SK-N-MC (cell line): ENCODE results near the gene DPF3.
"Not testable (repeated sequence)": the region's sequence is repeated elsewhere in the genome, so short reads cannot be mapped to it uniquely, and the experiment has no call there.

Experiments
- DNase-seq: peaks from one replicate; pipeline ENCODE4 v3.0.0-alpha.2; 2011; ENCODE audit warnings: low read depth, low spot score
- H3K27ac ChIP-seq: fragments of 200-600 bp; sonication (generic); 2 replicates; pipeline ENCODE4 v1.5.1; 2016; ENCODE audit warnings: mixed run types
- H3K36me3 ChIP-seq: fragments of 200-600 bp; sonication (generic); 2 replicates; pipeline ENCODE4 v1.6.1; 2017; ENCODE audit warnings: antibody characterized with exemption, low read length, mixed read lengths; ENCODE audit not compliant: insufficient read depth
- H3K4me3 ChIP-seq: fragments of 200-600 bp; sonication (generic); 2 replicates; pipeline ENCODE4 v1.5.1; 2016
- H3K9ac ChIP-seq: fragments of 200-600 bp; sonication (generic); 2 replicates; pipeline ENCODE4 v1.8.0; 2017; ENCODE audit warnings: mixed run types, mixed read lengths; ENCODE audit not compliant: insufficient read length
- H3K9me3 ChIP-seq: fragments of 200-600 bp; sonication (generic); 2 replicates; pipeline ENCODE4 v1.6.1; 2017; ENCODE audit warnings: low read depth, mild to moderate bottlenecking, antibody characterized with exemption, low read length, moderate library complexity, mixed read lengths
- EZH2 ChIP-seq: fragments of 200-600 bp; sonication (generic); IDR thresholded peaks from one replicate; pipeline ENCODE4 v1.6.1; 2017; ENCODE audit warnings: antibody characterized with exemption
- FOXP2 ChIP-seq: optimal IDR thresholded peaks from 2 replicates; pipeline ENCODE3; 2011; ENCODE audit warnings: mild to moderate bottlenecking, moderate library complexity; ENCODE audit not compliant: insufficient read depth; ENCODE audit errors: extremely low read length, control extremely low read depth
- POLR2AphosphoS5 ChIP-seq: IDR thresholded peaks from 2 replicates; pipeline ENCODE4 v1.6.1; 2012; ENCODE audit warnings: mild to moderate bottlenecking, low read depth, low read length, borderline replicate concordance

DPF3 gene

DNA sequence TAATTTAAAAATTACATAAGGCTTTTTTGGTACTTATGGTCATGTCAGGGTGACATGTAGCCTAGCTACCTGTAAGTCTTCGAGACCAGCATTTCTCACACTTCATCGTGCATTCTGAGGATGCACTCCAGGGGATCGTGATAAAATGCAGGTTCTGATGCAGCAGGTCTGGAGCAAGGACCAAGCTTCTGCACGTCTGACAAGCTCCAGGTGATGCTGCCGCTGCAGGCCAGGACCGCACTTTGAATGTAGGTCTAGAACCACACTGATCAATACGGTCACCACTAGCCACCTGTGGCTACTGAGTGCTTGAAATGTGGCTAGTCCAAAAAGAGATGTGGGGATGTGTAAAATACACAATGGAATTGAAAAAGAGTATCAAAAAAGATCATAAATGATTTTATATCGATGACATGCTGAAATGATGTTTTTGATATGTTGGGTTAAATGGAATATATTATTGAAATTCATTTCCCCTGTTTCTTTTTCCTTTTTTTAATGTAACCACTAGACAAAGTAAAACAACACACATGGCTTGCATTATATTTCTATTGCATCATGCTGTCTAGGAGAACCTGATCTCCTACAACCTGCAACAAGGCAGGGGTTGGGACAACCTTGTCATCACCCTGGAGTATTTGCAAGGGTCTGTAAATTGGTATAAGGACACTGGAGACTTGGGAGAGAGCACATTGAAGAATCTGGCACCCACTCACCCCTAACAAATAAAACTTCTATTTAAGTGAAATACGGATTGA, 142.4 kb downstream of the DPF3 start:
- Histone ChIP-seq H3K9me3 (no peaks in the 10 kb centered on the region), H3K36me3 (no peaks in the 10 kb centered on the region), H3K4me3 (no peak overlapping the region), H3K9ac (no peak overlapping the region), H3K27ac (no peak overlapping the region)
- no peak for DNase-seq
- TF ChIP-seq FOXP2 (no peak), EZH2 (no peak), POLR2AphosphoS5 (no peak)

DNA sequence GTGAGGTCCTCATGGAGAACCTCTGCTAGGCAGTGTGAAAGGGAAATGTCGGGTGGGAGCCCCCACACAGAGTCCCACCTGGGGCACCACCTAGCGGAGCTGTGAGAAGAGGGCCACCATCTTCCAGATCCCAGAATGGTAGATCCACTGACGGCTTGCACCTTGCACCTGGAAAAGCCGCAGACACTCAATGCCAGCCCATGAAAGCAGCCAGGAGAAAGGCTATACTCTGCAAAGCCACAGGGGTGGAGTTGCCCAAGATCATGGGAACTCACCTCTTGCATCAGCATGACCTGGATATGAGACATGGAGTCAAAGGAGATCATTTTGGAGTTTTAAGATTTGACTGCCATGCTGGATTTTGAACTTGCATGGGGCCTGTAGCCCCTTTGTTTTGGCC, 145.0 kb downstream of the DPF3 start:
- not testable (repeated sequence) for H3K9me3 ChIP-seq, DNase-seq, H3K4me3 ChIP-seq, H3K36me3 ChIP-seq, H3K9ac ChIP-seq, H3K27ac ChIP-seq

DNA sequence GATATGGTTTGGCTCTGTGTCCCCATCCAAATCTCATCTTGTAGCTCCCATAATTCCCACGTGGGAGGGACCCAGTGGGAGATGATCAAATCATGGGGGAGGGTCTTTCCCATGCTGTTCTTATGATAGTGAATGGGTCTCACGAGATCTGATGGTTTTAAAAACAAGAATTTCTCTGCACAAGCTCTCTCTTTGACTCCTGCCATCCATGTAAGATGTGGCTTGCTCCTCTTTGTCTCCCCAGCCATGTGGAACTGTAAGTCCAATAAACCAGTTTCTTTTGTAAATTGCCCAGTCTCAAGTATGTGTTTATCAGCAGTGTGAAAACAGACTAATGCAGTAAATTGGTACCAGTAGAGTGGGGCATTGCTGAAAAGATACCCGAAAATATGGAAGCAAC, 146.2 kb downstream of the DPF3 start:
- Histone ChIP-seq H3K4me3 (no peak overlapping the region), H3K27ac (no peak overlapping the region), H3K9me3 (no peaks in the 10 kb centered on the region), H3K36me3 (no peaks in the 10 kb centered on the region), H3K9ac (no peak overlapping the region)
- DNase-seq, result no peak
- TF ChIP-seq FOXP2, result no peak
- TF ChIP-seq POLR2AphosphoS5, result no peak

DNA sequence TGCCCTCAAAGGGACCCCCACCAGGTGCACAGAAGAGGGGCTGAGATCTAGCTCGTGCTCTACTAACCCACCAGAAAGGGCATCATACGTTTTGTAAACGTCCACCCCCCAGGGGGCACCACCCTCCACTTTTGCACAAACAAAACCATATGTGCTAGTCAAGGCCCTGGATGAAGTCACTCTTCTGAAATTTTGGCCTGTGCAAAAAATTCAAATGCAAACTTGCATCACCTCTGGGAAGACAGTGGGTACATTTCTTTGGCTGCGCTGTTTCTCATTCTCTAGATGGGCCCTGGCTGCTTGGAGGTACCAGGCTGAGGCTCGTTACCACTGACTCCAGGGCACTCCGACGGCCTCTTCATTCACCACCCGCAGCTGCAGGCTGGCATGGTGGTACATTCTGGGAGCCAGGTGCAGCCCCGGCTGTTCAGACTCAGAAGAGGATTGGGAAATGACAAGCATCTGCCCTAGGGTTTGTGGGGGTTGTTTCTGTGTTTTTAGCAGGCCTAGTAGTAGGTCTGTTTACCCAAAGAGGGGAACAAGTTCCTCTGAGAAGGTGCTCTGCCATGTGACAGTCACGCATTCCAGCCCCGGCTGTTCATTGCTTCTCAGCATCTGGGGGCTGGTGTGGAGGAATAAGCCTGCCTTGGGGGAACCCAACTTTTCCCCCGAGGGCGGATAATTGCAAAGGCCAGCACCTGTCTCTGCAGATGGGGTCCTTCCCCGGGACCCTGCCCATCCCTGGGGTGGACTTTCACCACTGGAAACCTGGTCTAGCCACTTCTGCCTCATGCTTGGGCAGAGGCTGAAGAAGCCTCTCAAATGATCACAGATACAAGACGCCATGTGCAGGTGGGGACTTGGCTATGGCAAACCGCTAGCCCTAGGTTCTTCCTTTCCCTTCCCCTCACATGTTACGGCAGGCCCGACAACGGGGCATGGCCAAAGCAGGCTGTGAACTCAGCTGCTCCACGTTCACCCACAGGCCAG, 147.6 kb downstream of the DPF3 start:
- DNase-seq, result no peak

DNA sequence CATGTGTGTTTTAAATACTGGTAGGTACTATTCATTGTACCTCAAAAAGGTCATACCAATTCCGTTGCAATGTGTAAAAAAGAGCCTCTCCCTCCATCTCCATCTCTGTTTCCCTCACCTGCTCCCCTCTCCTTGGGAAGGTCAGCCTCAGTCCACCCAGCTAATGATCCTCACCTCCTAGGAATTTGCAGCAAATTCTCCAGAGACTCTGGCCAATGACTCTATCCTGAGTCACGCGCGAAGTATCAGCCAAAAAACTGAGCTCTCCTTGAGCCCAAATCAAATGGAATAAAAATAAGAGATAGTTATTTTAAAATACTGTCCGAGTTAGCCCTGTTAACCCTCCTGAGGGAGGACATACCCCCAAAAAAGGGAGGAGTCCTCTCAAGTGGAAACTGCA, 148.4 kb downstream of the DPF3 start:
- TF ChIP-seq POLR2AphosphoS5, result no peak
- no peak for TF ChIP-seq FOXP2
- no peak for TF ChIP-seq EZH2
- Histone ChIP-seq H3K27ac (no peak overlapping the region), H3K9ac (no peak overlapping the region), H3K36me3 (no peaks in the 10 kb centered on the region), H3K4me3 (no peak overlapping the region), H3K9me3 (no peaks in the 10 kb centered on the region)
- DNase-seq, result no peak

More for the DNA sequence above, 147.6 kb downstream of the DPF3 start:
- Histone ChIP-seq H3K9ac (no peak overlapping the region), H3K36me3 (no peaks in the 10 kb centered on the region), H3K4me3 (no peak overlapping the region), H3K27ac (no peak overlapping the region), H3K9me3 (no peaks in the 10 kb centered on the region)
- TF ChIP-seq FOXP2 (no peak), POLR2AphosphoS5 (no peak), EZH2 (no peak)

DNA sequence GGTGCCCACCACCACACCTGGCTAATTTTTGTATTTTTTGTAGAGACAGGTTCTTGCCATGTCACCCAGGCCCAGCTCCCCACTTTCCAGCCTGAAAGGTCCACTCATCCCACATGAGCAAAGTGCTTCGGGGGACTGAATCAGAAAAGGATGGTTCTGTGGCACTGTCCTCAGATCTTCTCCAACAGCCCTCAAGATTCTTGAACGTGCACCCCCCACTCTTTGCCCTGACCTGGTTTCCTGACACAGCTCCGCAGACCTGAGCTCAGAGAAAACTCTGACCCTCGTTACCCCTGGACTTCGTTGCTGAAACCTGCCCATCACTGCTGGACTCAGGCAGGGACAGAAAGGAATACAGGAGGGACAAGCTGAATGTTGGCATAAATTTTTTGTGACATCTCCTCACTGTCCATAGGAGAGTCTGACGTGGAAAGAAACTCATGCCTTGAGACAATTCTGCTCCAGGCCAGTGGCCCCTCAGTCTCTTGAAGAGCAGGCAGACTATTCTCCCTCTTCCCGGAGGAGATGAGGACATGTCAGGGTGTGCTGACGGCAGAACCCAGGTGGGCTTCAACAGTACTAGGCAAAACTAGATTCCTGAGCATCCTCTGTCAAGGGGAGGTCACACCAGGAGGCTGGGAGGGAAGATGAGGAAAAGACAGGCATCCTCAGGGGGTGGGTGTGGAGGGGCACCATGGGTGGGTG, 149.3 kb downstream of the DPF3 start:
- DNase-seq, result no peak
- TF ChIP-seq FOXP2 (no peak), POLR2AphosphoS5 (no peak), EZH2 (no peak)

DNA sequence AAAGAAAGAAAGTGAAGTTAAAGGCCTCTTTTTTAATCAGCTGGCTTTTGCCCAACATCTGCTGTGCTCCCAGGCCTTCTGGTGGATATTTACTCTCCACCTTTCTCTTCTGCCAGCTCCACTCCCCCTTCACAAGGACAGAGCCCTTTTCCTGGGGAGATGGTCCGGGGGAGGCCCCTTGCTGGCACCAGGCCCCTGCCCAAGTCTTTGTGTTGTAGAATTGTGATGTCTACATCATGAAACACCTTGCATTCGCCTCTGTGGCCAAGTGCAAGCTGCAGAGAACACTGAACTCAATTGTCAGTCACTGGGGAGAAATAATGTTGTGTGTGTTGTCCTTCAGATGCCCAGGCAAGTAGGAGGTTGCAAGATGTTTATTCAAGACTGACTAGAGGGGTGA, 150.3 kb downstream of the DPF3 start:
- Histone ChIP-seq H3K4me3 (no peak overlapping the region), H3K36me3 (no peaks in the 10 kb centered on the region), H3K9ac (no peak overlapping the region), H3K27ac (no peak overlapping the region), H3K9me3 (no peaks in the 10 kb centered on the region)
- no peak for DNase-seq
- TF ChIP-seq EZH2 (no peak), POLR2AphosphoS5 (no peak), FOXP2 (no peak)

More for the DNA sequence above, 149.3 kb downstream of the DPF3 start:
- no peak overlapping the region for H3K9ac ChIP-seq
- H3K4me3 ChIP-seq, result no peak overlapping the region
- no peaks in the 10 kb centered on the region for H3K36me3 ChIP-seq
- H3K27ac ChIP-seq, result no peak overlapping the region
- H3K9me3 ChIP-seq, result no peaks in the 10 kb centered on the region

DNA sequence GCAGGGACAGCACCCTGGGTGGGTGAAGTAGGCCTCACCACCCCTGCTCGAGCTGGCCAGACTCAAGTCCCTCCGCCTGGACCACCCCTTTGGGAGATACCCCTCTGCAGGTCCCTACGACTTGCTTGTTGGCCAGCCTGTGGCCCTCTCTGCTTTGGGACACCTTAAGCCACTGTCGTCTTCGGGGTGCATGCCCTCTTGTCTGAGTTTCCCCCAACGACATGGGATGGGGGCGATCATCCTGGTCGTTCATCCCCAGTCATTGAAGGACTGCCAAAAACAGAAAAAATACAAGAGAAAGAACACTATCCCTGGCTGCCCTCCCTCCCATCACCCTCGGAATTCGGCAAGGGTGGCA, 151.1 kb downstream of the DPF3 start:
- H3K4me3 ChIP-seq, result no peak overlapping the region
- H3K36me3 ChIP-seq, result no peaks in the 10 kb centered on the region
- H3K27ac ChIP-seq, result no peak overlapping the region
- TF ChIP-seq POLR2AphosphoS5 (no peak), EZH2 (no peak), FOXP2 (no peak)
- DNase-seq, result no peak
- H3K9ac ChIP-seq, result no peak overlapping the region
- no peaks in the 10 kb centered on the region for H3K9me3 ChIP-seq
